H9 (cell line): ENCODE data around the gene NAGPA. TPM values are rescaled to one million over a fixed set of nuclear protein-coding genes. Genes with fewer than 3 reads are reported as not detected.

ENCODE experiments used
- DNase-seq: peaks from one replicate; pipeline ENCODE4 v3.0.0-alpha.2; 2017
- H2AFZ ChIP-seq: one replicate; pipeline ENCODE4 v1.6.1; 2013; ENCODE audit warnings: mild to moderate bottlenecking, low read length, control low read depth, moderate library complexity
- H2AK5ac ChIP-seq: 2 replicates; pipeline ENCODE4 v1.6.1; 2013; ENCODE audit warnings: low read length, control low read depth, mixed read lengths; ENCODE audit not compliant: insufficient read length
- H2BK120ac ChIP-seq: one replicate; pipeline ENCODE4 v1.6.1; 2013; ENCODE audit warnings: low read depth, mild to moderate bottlenecking, low read length, control low read depth, inconsistent platforms; ENCODE audit not compliant: poor library complexity, severe bottlenecking
- H2BK12ac ChIP-seq: 2 replicates; pipeline ENCODE4 v1.6.1; 2013; ENCODE audit warnings: low read length, control low read depth, mixed read lengths, low read depth; ENCODE audit not compliant: insufficient read length
- H2BK15ac ChIP-seq: 2 replicates; pipeline ENCODE4 v1.6.1; 2013; ENCODE audit warnings: low read depth, low read length, control low read depth
- H2BK20ac ChIP-seq: one replicate; pipeline ENCODE4 v1.6.1; 2013; ENCODE audit warnings: low read depth, mild to moderate bottlenecking, low read length, control low read depth, inconsistent platforms; ENCODE audit not compliant: poor library complexity, severe bottlenecking
- H2BK5ac ChIP-seq: 2 replicates; pipeline ENCODE4 v1.6.1; 2013; ENCODE audit warnings: low read length, control low read depth, mixed read lengths; ENCODE audit not compliant: insufficient read length
- H3K14ac ChIP-seq: 2 replicates; pipeline ENCODE4 v1.6.1; 2013; ENCODE audit warnings: low read length, control low read depth; ENCODE audit not compliant: insufficient read depth
- H3K18ac ChIP-seq: 2 replicates; pipeline ENCODE4 v1.6.1; 2013; ENCODE audit warnings: low read depth, mild to moderate bottlenecking, mixed read lengths, low read length, control low read depth; ENCODE audit not compliant: insufficient read length
- H3K23ac ChIP-seq: 2 replicates; pipeline ENCODE4 v1.6.1; 2013; ENCODE audit warnings: low read length, control low read depth, mixed read lengths, low read depth; ENCODE audit not compliant: insufficient read length
- H3K23me2 ChIP-seq: 2 replicates; pipeline ENCODE4 v1.6.1; 2013; ENCODE audit warnings: low read depth, mild to moderate bottlenecking, mixed read lengths, low read length, control low read depth; ENCODE audit not compliant: insufficient read length, poor library complexity, severe bottlenecking
- H3K27ac ChIP-seq: 2 replicates; pipeline ENCODE4 v1.5.1; 2013; ENCODE audit warnings: low read length, control low read depth, mixed read lengths, low read depth; ENCODE audit not compliant: insufficient read length
- H3K27me3 ChIP-seq: 2 replicates; pipeline ENCODE4 v1.6.1; 2013; ENCODE audit warnings: low read length, control low read depth, inconsistent platforms; ENCODE audit not compliant: insufficient read depth
- H3K4ac ChIP-seq: 2 replicates; pipeline ENCODE4 v1.6.1; 2013; ENCODE audit warnings: low read depth, mild to moderate bottlenecking, control low read depth, inconsistent platforms, low read length, moderate library complexity
- H3K4me1 ChIP-seq: 2 replicates; pipeline ENCODE4 v1.6.1; 2013; ENCODE audit warnings: low read length, control low read depth, inconsistent platforms; ENCODE audit not compliant: insufficient read depth
- H3K4me2 ChIP-seq: 2 replicates; pipeline ENCODE4 v1.6.1; 2013; ENCODE audit warnings: low read length, control low read depth, mixed read lengths; ENCODE audit not compliant: insufficient read length, insufficient read depth
- H3K56ac ChIP-seq: 2 replicates; pipeline ENCODE4 v1.6.1; 2013; ENCODE audit warnings: low read depth, mild to moderate bottlenecking, mixed read lengths, low read length, control low read depth; ENCODE audit not compliant: insufficient read length
- H3K79me1 ChIP-seq: 2 replicates; pipeline ENCODE4 v1.6.1; 2013; ENCODE audit warnings: low read depth, mild to moderate bottlenecking, moderate library complexity, low read length, control low read depth, inconsistent platforms; ENCODE audit not compliant: insufficient read depth, poor library complexity, severe bottlenecking
- H3K79me2 ChIP-seq: 2 replicates; pipeline ENCODE4 v1.6.1; 2013; ENCODE audit warnings: low read length, control low read depth, inconsistent platforms; ENCODE audit not compliant: insufficient read depth
- H3K9ac ChIP-seq: 2 replicates; pipeline ENCODE4 v1.6.1; 2013; ENCODE audit warnings: low read length, control low read depth, mixed read lengths; ENCODE audit not compliant: insufficient read length; ENCODE audit errors: extremely low read depth
- H3K9me3 ChIP-seq: one replicate; pipeline ENCODE4 v1.6.1; 2013; ENCODE audit warnings: low read depth, low read length, inconsistent platforms; ENCODE audit not compliant: control insufficient read depth
- H3T11ph ChIP-seq: one replicate; pipeline ENCODE4 v1.6.1; 2013; ENCODE audit warnings: mild to moderate bottlenecking, low read length, control low read depth, inconsistent platforms
- H4K20me1 ChIP-seq: one replicate; pipeline ENCODE4 v1.6.1; 2013; ENCODE audit not compliant: control insufficient read depth, insufficient read length, insufficient read depth
- H4K5ac ChIP-seq: 2 replicates; pipeline ENCODE4 v1.6.1; 2013; ENCODE audit warnings: low read depth, mild to moderate bottlenecking, mixed read lengths, low read length, control low read depth; ENCODE audit not compliant: insufficient read length
- H4K8ac ChIP-seq: replicated peaks from 2 replicates; pipeline ENCODE4 v1.6.1; 2013; ENCODE audit warnings: low read length, control low read depth, mixed read lengths, low read depth; ENCODE audit not compliant: insufficient read length
- H4K91ac ChIP-seq: 2 replicates; pipeline ENCODE4 v1.6.1; 2013; ENCODE audit warnings: low read depth, mild to moderate bottlenecking, moderate library complexity, mixed read lengths, low read length, control low read depth; ENCODE audit not compliant: insufficient read length
- H3K27ac Mint-ChIP-seq, 3 experiments: 2 replicates in 2 of 3; 3 replicates in 1 of 3; pipeline ENCODE4 v1.8.0; 2020 to 2021; ENCODE audit warnings: mixed read lengths in 3 of 3, mild to moderate bottlenecking in 1 of 3, moderate library complexity in 1 of 3
- H3K27me3 Mint-ChIP-seq: 2 replicates; pipeline ENCODE4 v1.8.0; 2021; ENCODE audit warnings: low read depth, mild to moderate bottlenecking, moderate library complexity, mixed read lengths
- H3K36me3 Mint-ChIP-seq, 3 experiments: 2 replicates in 2 of 3; 3 replicates in 1 of 3; pipeline ENCODE4 v1.8.0; 2020 to 2021; ENCODE audit warnings: low read depth in 3 of 3, mixed read lengths in 3 of 3; ENCODE audit not compliant: insufficient read depth in 1 of 3
- H3K4me1 Mint-ChIP-seq, 2 experiments: 2 replicates each; pipeline ENCODE4 v1.8.0; 2020; ENCODE audit warnings: mixed read lengths in 2 of 2
- H3K4me3 Mint-ChIP-seq, 2 experiments: 2 replicates in 1 of 2; 3 replicates in 1 of 2; pipeline ENCODE4 v1.8.0; 2020 to 2021; ENCODE audit warnings: mild to moderate bottlenecking in 2 of 2, mixed read lengths in 2 of 2, moderate library complexity in 1 of 2
- H3K9me3 Mint-ChIP-seq, 2 experiments: 2 replicates in 1 of 2; 3 replicates in 1 of 2; pipeline ENCODE4 v1.8.0; 2020; ENCODE audit warnings: mild to moderate bottlenecking in 2 of 2, mixed read lengths in 2 of 2, moderate library complexity in 1 of 2
- CTCF ChIP-seq: fragments of 200-600 bp; sonication (generic); conservative IDR thresholded peaks from 3 replicates; pipeline ENCODE4 v1.8.0; 2021; ENCODE audit warnings: antibody characterized with exemption, mild to moderate bottlenecking
- WGBS: extraction: QIAGEN DNeasy Blood & Tissue Kit; methylation state at CpG from one replicate; pipeline ENCODE4 v1.1.7; 2013; ENCODE audit warnings: missing lambda C conversion rate, low lambda C conversion rate, mixed read lengths; ENCODE audit not compliant: insufficient read length; ENCODE audit errors: extremely low coverage; 5-methylcytosine and 5-hydroxymethylcytosine counted together
- total RNA-seq: library from RNA; stranded (reverse); gene quantifications from 2 replicates; pipeline ENCODE4 v1.2.1, GENCODE V29; 2021

NAGPA gene
- total RNA-seq, 1 experiment from 2014 or later: 12.1 TPM

GRCh38 chr16:4980691-4981090 lies 53.0 kb downstream of the NAGPA start:
- Histone ChIP-seq H4K5ac (no peak overlapping the region), H4K8ac (no peak overlapping the region), H3K4me1 (no peaks in the 10 kb centered on the region), H3K9ac (no peak overlapping the region), H3K23me2 (no peaks in the 10 kb centered on the region), H3T11ph (no peak overlapping the region), H3K79me1 (no peaks in the 10 kb centered on the region), H4K91ac (no peak overlapping the region), H3K23ac (no peak overlapping the region), H2BK5ac (no peak overlapping the region), H2AFZ (no peak overlapping the region), H4K20me1 (no peaks in the 10 kb centered on the region), H3K4ac (no peak overlapping the region), H2AK5ac (no peak overlapping the region), H2BK20ac (no peak overlapping the region), H3K56ac (no peak overlapping the region), H2BK15ac (no peak overlapping the region), H3K4me2 (no peak overlapping the region), H2BK120ac (no peak overlapping the region), H3K27ac (no peak overlapping the region), H3K79me2 (no peaks in the 10 kb centered on the region), H3K14ac (no peak overlapping the region), H3K27me3 (no peaks in the 10 kb centered on the region), H2BK12ac (no peak overlapping the region), H3K18ac (no peak overlapping the region), H3K9me3 (no peaks in the 10 kb centered on the region)
- H3K9me3 Mint-ChIP-seq: no peaks in the 10 kb centered on the region; a peak in 1 of 5 replicates
- WGBS: no CpG with 5 or more reads among the region's 10 CpGs
- no peak for DNase-seq
- peak overlapping the region in 2 of 3 experiments; percentile 50 to 62; a peak in 2 of 7 replicates for H3K27ac Mint-ChIP-seq
- no peak overlapping the region; a peak in 1 of 5 replicates for H3K4me3 Mint-ChIP-seq
- TF ChIP-seq CTCF: no peak
- H3K36me3 Mint-ChIP-seq: no peaks in the 10 kb centered on the region
- H3K4me1 Mint-ChIP-seq: peaks cover 0 to 6% of the 10 kb centered on the region in 2 experiments; a peak in 2 of 4 replicates
- H3K27me3 Mint-ChIP-seq: peaks cover 12% of the 10 kb centered on the region
